Measurements from ENCODE around the gene KATNB1.

Gene KATNB1

DNA sequence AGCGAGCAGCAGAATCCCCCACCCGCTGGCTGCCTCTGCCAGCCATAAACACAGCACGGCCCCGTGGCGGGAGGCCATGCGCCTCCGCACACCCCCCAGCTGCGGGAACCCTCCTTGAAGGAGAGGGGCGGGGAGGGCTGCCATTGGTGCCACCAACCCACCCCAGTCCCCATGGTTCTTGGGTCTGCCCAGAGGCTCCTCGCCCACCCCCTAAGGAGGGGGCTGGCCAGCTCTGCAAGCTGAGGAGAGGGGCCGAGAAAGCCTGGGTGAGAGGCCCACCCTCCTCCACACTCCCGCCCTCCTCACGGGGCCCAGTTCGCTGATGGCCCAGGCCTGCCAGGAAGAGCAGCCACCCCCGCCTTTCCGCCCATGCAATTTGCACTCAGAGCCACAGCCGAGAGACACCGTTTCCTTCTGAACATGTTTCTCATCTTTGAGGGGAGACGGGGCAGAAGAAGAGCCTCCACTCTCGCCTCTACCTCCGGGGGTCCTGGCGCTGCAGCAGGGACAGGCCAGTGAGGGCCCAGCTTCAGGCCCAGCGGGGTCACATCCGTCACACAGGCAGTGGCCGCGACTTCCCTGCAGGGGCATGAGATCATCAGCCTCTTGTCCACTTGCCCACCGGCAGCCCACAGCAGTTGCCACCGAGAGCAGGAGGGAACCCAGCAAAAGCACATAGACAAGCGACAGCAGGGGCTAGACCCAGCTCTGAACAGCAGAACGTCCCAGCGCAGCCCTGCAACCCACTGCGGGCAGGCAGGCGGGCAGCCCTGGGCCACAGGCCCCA lies 23.0 kb downstream of the KATNB1 start:
- no peak for DNase-seq

DNA sequence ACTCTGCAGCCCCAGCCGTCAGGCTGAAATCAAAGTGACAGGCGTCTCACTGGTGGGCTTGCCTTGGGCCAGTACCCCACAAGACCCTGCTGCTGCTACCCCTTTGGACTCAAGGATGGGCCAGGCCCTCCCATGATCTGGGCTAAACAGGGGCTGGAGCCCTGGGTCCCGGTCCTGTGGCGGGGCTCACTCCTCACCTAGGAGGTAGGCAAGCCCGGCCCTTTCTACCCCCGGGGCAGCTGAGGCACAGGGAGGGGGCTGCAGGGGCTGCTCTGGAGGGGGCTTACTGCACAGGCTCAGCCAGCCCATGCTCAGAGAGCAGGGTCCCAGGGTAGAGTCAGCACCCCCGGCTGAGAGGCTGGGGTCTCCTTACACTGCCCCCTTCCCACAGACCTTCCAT lies 23.6 kb downstream of the KATNB1 start:
- no peak for DNase-seq

DNA sequence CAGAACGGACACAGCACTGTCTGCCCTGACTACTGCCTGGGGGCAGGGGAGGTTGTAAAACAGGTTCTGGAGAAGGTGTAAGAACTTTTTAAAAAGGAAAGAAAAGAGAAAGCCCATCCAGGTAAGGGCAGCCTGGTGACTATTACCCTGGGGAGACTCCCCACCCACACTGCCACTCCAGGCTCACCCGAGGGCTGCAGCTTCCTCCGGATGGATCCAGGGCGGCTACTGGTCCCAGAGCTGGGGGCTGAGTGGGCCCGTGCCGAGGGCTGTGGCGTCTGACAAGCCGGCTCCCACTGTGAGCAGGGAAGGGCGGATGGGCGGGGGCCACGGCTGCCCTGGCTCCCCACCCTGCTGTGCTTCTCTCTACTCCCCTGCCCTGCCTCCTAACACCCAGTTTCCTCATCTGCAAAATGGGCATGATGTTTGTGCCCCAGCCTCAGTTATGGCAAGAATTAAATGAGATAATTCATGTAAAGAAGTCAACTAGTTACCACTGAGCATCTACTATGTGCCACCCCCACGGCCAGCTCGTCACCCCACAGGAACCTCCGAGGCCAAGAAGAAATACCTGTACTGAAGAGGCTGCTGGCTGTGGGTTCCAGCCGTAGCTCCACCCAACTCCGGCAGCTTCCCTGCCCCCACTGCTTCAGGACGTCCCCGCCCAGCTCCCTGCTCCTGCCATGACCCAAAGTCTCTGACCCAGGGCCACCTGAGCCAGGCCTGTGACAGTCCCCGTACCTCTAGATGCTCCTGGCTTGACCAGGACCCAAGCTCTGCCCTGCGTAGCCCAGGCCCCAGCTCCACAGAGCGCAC lies 24.2 kb downstream of the KATNB1 start:
- DNase-seq = no peak

- DNase-seq = no peak
These were observed 25.0 kb downstream of the KATNB1 start for GRCh38 chr16:57760357-57761160.

GRCh38 chr16:57761301-57761700 lies 25.7 kb downstream of the KATNB1 start:
- DNase-seq = no peak

GRCh38 chr16:57761957-57762356 lies 26.4 kb downstream of the KATNB1 start:
- no peak for DNase-seq

DNA sequence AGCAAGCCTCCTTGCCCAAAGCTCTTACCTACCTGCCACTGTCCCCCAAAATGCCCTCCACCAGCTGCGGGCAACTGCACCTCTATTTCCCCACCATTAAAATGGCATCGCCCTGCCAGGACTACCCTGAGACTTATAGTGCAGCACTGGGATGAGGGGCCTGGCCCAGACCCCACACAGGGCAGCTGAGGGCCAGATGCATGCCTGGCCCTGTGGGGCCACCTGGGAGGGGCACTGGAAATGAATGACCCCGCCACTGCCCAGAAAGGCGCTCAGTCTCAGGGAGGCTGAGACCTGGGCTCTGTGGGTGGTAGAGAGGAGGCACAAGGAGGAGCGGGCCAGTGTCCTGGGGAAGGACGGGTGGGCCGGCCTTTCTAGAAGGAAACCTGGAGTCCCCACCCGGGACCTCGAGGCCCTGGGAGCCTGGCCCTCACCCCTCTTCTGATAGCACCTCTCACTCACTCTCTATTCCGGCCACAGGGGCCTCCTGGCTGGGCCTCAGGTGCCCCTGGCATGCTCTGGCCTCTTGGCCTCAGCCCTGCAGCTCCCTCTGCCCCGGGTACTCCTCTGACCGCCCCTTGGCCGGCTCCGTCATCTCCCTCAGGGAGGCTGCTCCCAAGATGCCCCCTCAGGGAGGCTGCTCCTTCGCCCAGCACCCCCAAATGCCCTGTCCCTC lies 26.9 kb downstream of the KATNB1 start:
- DNase-seq = no peak

DNA sequence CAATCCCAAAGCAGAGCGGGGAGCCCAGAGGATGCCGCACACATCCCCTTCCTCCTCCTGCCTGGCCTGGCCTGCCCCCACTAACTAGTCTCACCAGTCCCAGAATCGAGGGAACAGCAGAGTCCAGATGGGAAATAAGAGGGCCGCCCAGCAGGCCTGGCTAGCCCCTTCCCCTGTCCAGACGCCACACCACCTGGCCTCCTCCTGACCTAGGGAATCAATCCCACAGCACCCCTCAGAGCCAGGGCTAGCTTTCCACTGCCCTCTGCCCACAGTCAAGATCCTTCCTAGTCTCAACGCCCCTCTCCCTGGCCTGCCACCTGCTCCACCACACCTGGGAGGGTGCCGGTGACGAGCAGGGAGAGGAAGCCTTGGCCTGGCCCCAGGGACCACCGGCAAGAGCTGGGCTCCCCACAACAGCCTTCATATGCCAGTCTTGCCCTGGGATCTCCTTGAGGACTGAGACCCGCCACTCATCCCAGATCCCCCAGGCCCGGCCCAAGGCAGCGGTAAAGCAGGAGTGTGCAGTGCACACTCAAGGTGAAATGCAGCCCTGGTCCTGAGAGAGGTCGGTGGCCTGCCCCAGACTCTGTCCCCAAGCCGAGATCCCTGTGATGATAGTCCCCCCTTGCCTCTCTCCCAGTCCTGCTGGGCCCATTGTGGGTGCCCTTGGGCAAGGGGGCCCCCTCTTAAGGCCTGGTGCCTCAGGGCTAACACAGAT lies 27.9 kb downstream of the KATNB1 start:
- DNase-seq = no peak

DNA sequence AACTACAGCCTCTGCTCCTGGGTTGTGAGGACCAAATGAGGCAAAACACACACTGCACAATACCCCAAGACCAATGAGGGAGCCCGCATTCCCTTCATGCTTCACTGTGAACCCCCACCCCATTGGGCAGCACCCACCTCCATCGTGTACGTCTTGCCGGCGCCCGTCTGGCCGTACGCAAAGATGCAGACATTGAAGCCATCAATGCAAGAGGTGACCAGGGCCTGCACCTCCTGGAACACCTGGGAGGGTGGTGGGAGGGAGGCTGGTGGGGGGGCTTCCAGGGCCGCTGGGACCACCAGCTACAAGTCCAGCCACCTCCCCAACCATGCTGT lies 28.4 kb downstream of the KATNB1 start:
- DNase-seq = no peak

GRCh38 chr16:57764341-57765159 lies 29.0 kb downstream of the KATNB1 start:
- no peak for DNase-seq

DNA sequence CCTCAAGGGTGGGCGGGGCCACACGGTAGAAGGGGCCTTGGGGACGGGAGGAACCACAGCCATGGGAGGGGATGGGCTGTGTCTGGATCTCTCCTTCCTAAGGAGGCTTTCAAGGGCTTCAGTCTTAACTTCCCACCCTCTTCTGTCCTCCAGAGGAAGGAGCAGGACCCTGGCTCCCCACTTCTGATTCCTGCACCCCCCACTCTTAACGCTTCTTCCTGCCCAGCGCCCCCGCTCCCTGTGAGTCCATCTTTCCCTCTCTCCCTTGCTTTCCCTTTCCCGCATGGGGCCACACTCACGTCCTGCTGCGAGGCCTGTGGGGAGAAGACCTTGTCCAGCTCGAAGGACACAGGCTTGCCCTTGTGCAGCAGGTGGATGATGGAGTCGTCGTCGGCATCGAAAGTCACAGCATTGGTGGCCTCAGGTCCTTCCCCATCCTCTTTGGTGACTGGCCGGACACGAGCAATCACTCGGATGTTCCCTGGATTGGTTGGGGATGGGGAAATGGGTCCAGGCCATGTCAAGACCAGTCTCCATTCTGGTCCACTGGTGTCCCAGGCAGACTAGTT lies 29.7 kb downstream of the KATNB1 start:
- DNase-seq = no peak

- no peak for DNase-seq
These were observed 31.3 kb downstream of the KATNB1 start for GRCh38 chr16:57766714-57767348.

DNA sequence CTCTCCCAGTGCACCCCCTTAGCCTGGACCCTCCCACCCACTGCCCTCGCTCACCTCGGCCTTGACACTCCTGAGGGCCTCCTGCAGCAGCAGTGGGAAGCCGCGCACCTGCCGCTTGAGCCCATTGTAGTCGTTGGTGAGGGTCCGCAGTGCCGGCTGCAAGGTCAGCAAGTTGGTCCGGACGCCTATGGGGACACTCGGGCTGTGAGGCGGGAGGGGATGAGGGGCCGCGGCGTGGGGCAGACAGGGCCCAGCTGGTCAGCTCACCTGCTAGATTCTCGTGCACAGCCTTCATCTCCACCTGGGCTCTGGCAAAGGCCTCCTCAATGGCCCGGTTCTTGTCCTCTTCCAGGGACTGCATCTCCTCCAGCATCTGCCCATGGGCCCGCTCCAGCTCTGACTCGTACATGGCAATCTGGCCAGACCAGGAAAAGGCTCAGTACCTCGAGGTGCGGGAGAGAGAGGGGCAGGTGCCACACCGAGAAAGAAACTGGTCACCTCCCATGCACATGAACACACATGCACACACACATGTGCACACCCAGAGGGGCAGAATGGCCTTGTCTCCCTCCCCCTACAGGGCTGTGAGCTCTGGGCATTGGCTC lies 34.1 kb downstream of the KATNB1 start:
- DNase-seq = no peak

GRCh38 chr16:57770361-57770760 lies 34.8 kb downstream of the KATNB1 start:
- DNase-seq = no peak

- DNase-seq = no peak
These were observed 35.7 kb downstream of the KATNB1 start for GRCh38 chr16:57771141-57771785.

- DNase-seq = no peak
These were observed 37.4 kb downstream of the KATNB1 start for GRCh38 chr16:57773019-57773418.

DNA sequence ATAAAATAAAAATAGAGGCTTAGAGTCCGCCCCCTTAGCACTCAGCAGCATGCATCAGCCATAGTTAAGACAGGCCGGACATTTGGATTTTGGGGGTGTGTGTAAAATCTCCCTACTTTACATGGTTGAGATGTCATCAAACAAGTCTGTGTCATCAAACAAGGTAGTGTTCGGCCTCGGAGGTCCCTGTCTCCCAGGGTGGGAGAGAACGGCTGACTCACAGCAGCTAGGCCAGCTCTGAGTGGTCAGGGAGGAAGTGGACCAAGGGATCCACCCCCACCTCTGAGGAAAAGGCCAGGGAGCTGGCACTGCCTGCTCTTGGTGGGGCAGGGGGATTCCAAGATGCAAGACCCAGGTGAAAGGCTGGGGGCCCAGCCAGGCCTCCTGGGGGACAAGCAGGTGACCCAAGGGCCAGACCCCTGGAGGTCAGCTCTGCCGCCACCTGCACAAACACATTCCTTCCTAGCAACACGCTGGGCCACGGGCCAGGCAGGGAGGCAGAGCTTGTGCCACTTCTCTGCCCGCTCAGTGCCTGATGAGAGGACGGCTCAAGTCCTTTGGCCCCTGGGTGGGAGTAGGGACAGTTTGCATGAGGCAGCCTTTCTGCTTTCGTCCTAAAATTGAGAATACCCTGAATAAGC lies 38.2 kb downstream of the KATNB1 start:
- no peak for DNase-seq

GRCh38 chr16:57774705-57775285 lies 39.2 kb downstream of the KATNB1 start:
- DNase-seq = no peak

Data from eye (tissue), 1 donor.